K562 (cell line): ENCODE results near the gene ITPR2. TPM values are rescaled to one million over a fixed set of nuclear protein-coding genes. Genes with fewer than 3 reads are reported as not detected.

Source experiments
- CCNT2 ChIP-seq: IDR thresholded peaks from 2 replicates; pipeline ENCODE4 v1.6.1; 2011; ENCODE audit warnings: borderline replicate concordance, low read depth, mild to moderate bottlenecking, moderate library complexity, mixed read lengths, low read length; ENCODE audit not compliant: insufficient read length; ENCODE audit errors: extremely low read depth
- ETV1 ChIP-seq: fragments of 450-650 bp; conservative IDR thresholded peaks from 2 replicates; pipeline ENCODE4 v1.6.1; 2016; ENCODE audit warnings: missing genetic modification characterization, control low read depth, low read depth, missing compliant biosample characterization
- FOXA3 ChIP-seq, 2 experiments: fragments of 450-650 bp in 1 of 2; sonication (generic) in 1 of 2; formaldehyde crosslinking; IDR thresholded peaks in 1 of 2; conservative IDR thresholded peaks in 1 of 2; 2 replicates each; pipeline versions ENCODE4 v1.4.0 to v1.8.0; 2020 to 2022; ENCODE audit warnings: mild to moderate bottlenecking in 2 of 2, missing genetic modification reagents in 1 of 2
- HDAC1 ChIP-seq, 2 experiments: fragments of 450-650 bp; IDR thresholded peaks; 2 replicates each; pipeline ENCODE4 v1.6.1; 2016 to 2017; ENCODE audit warnings: inconsistent platforms in 1 of 2, mild to moderate bottlenecking in 1 of 2, moderate library complexity in 1 of 2
- HNRNPK ChIP-seq: fragments of 200-400 bp; formaldehyde crosslinking; IDR thresholded peaks from one replicate; pipeline ENCODE4 v1.6.1; 2018; ENCODE audit warnings: mild to moderate bottlenecking, low read depth, low read length; ENCODE audit not compliant: poor library complexity, severe bottlenecking
- KLF6 ChIP-seq: fragments of 250-450 bp; sonication (Bioruptor Pico); IDR thresholded peaks from 2 replicates; pipeline ENCODE4 v1.4.0; 2020; ENCODE audit warnings: mild to moderate bottlenecking, moderate library complexity, borderline replicate concordance
- NUFIP1 ChIP-seq: fragments of 450-650 bp; IDR thresholded peaks from 2 replicates; pipeline ENCODE4 v1.6.1; 2018; ENCODE audit not compliant: partially characterized antibody
- POU5F1 ChIP-seq: fragments of 150-350 bp; IDR thresholded peaks from 2 replicates; pipeline ENCODE4 v1.6.1; 2014; ENCODE audit warnings: borderline replicate concordance, low read length, low read depth, mild to moderate bottlenecking; ENCODE audit not compliant: partially characterized antibody
- RAD21 ChIP-seq, 2 experiments: fragments of 250-450 bp in 1 of 2; fragments of 450-650 bp in 1 of 2; sonication (Bioruptor Pico) in 1 of 2; formaldehyde crosslinking in 1 of 2; IDR thresholded peaks in 1 of 2; conservative IDR thresholded peaks in 1 of 2; 2 replicates each; pipeline versions ENCODE4 v1.4.0 to v1.8.0; 2020 to 2022; ENCODE audit warnings: mild to moderate bottlenecking in 2 of 2, moderate library complexity in 1 of 2
- RBFOX2 ChIP-seq: fragments of 200-400 bp; formaldehyde crosslinking; IDR thresholded peaks from 2 replicates; pipeline ENCODE4 v1.6.1; 2017; ENCODE audit warnings: low read depth, mild to moderate bottlenecking, low read length, moderate library complexity
- SFPQ ChIP-seq: fragments of 200-400 bp; formaldehyde crosslinking; IDR thresholded peaks from 2 replicates; pipeline ENCODE4 v1.6.1; 2017; ENCODE audit warnings: mild to moderate bottlenecking, low read depth, low read length, moderate library complexity
- SMARCA4 ChIP-seq: fragments of 450-650 bp; IDR thresholded peaks from 2 replicates; pipeline ENCODE4 v1.6.1; 2016
- SPI1 ChIP-seq: IDR thresholded peaks from 2 replicates; pipeline ENCODE4 v1.6.1; 2011; ENCODE audit warnings: low read depth, low read length, control low read depth, borderline replicate concordance
- TAF9B ChIP-seq: fragments of 450-650 bp; IDR thresholded peaks from 2 replicates; pipeline ENCODE4 v1.6.1; 2018; ENCODE audit warnings: mild to moderate bottlenecking; ENCODE audit not compliant: partially characterized antibody
- TCFL5 ChIP-seq: fragments of 250-450 bp; sonication (Bioruptor Pico); conservative IDR thresholded peaks from 2 replicates; pipeline ENCODE4 v1.6.1; 2021; ENCODE audit warnings: mild to moderate bottlenecking, moderate library complexity, matching md5 sums
- TEAD1 ChIP-seq, 2 experiments: fragments of 450-650 bp in 1 of 2; sonication (generic) in 1 of 2; formaldehyde crosslinking; IDR thresholded peaks; 2 replicates each; pipeline versions ENCODE4 v1.4.0 to v1.8.0; 2020 to 2022; ENCODE audit warnings: mild to moderate bottlenecking in 2 of 2, missing genetic modification reagents in 1 of 2
- XRCC5 ChIP-seq: fragments of 200-400 bp; formaldehyde crosslinking; IDR thresholded peaks from 2 replicates; pipeline ENCODE4 v1.6.1; 2017; ENCODE audit warnings: low read depth, mild to moderate bottlenecking, low read length
- ZC3H8 ChIP-seq: fragments of 450-650 bp; IDR thresholded peaks from 2 replicates; pipeline ENCODE4 v1.6.1; 2017
- ZNF174 ChIP-seq: fragments of 250-450 bp; sonication (Bioruptor Pico); IDR thresholded peaks from 2 replicates; pipeline ENCODE4 v1.4.0; 2020; ENCODE audit warnings: mild to moderate bottlenecking
- ZNF445 ChIP-seq: fragments of 250-450 bp; sonication (Bioruptor Pico); IDR thresholded peaks from 2 replicates; pipeline ENCODE4 v1.4.0; 2020; ENCODE audit warnings: low read depth, mild to moderate bottlenecking, moderate library complexity
- ZNF57 ChIP-seq: fragments of 450-650 bp; formaldehyde crosslinking; IDR thresholded peaks from 2 replicates; pipeline ENCODE4 v1.4.0; 2020; ENCODE audit warnings: mild to moderate bottlenecking, moderate library complexity
- ZNF780A ChIP-seq: fragments of 250-450 bp; sonication (Bioruptor Pico); IDR thresholded peaks from 2 replicates; pipeline ENCODE4 v1.5.0; 2021; ENCODE audit warnings: mild to moderate bottlenecking
- polyA plus RNA-seq, 8 experiments: library from polyadenylated mRNA; depleted of rRNA in 4 of 8; stranded (reverse) in 5 of 8; unstranded in 3 of 8; fragments of >200 nt; fragmentation: Nextera tagmentation in 2 of 8; fragmentation: Illumina TruSeq in 1 of 8; extraction: Ambion mirVana in 2 of 8; extraction: Trizol in 1 of 8; gene quantifications; 2 replicates each; pipeline versions ENCODE4 v1.2.1 to v1.2.3, GENCODE V29; 2011 to 2014; ENCODE audit warnings: inconsistent platforms in 1 of 8, missing spikeins in 1 of 8
- total RNA-seq, 7 experiments: library from RNA; depleted of rRNA in 6 of 7; stranded (reverse); fragments of >200 nt in 6 of 7; fragmentation: Illumina TruSeq in 2 of 7; extraction: Trizol in 2 of 7; gene quantifications; 2 replicates each; pipeline versions ENCODE4 v1.2.1 to v1.2.3, GENCODE V29; 2011 to 2021; ENCODE audit warnings: low replicate concordance in 1 of 7
- TF ChIP-seq, protein P1 (sequence below), 2 experiments: IDR thresholded peaks; 2 replicates each; pipeline ENCODE4 v1.6.1; 2011; ENCODE audit warnings: borderline replicate concordance in 1 of 2, control low read depth in 1 of 2, low read depth in 1 of 2, low read length in 1 of 2, mild to moderate bottlenecking in 1 of 2, mixed read lengths in 1 of 2, moderate library complexity in 1 of 2; ENCODE audit not compliant: insufficient read depth in 1 of 2, insufficient read length in 1 of 2, poor library complexity in 1 of 2, severe bottlenecking in 1 of 2; ENCODE audit errors: extremely low read depth in 1 of 2

The ITPR2 gene
- total and polyA plus RNA-seq, 9 of the 15 experiments (the other 6 are each of a cell fraction or from before 2014, with no cell fraction given): 0.21 to 3.3 (median 0.95) TPM

- TF ChIP-seq NUFIP1 (no peak), ZC3H8 (no peak), HNRNPK (no peak), SFPQ (no peak), ZNF174 (CRISPR knock-in tag) (no peak), XRCC5 (no peak), FOXA3 (CRISPR knock-in tag; conservative IDR thresholded peaks at IDR 0.05 in 1 of 2, IDR thresholded peaks at IDR 0.05 in 1 of 2) (no peak), TAF9B (peak; percentile 47), SPI1 (no peak), RAD21 (CRISPR knock-in tag; conservative IDR thresholded peaks at IDR 0.05 in 1 of 2, IDR thresholded peaks at IDR 0.05 in 1 of 2) (peak in 1 of 2 experiments; percentile 17; a peak in 3 of 4 replicates), RBFOX2 (no peak; the same call in 1 of the 2 replicates), CCNT2 (no peak), TCFL5 (CRISPR knock-in tag) (0 out of 2 replicates have a peak, but pooled peaks have one; percentile 17), ETV1 (tag) (0 out of 2 replicates have a peak, but pooled peaks have one; percentile 44), TEAD1 (CRISPR knock-in tag; IDR thresholded peaks at IDR 0.05) (no peak), ZNF445 (CRISPR knock-in tag) (no peak), HDAC1 (IDR thresholded peaks at IDR 0.05) (peak in 1 of 2 experiments; percentile 37; a peak in 1 of 4 replicates), ZNF780A (CRISPR knock-in tag) (no peak), ZNF57 (CRISPR knock-in tag) (no peak), SMARCA4 (peak; percentile 88), KLF6 (peak; percentile 63; the same call in 1 of the 2 replicates), POU5F1 (no peak)
- TF ChIP-seq, protein P1, sequence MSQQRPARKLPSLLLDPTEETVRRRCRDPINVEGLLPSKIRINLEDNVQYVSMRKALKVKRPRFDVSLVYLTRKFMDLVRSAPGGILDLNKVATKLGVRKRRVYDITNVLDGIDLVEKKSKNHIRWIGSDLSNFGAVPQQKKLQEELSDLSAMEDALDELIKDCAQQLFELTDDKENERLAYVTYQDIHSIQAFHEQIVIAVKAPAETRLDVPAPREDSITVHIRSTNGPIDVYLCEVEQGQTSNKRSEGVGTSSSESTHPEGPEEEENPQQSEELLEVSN (IDR thresholded peaks at IDR 0.05; ENCODE audit: borderline replicate concordance in 1 of 2, extremely low read depth in 1 of 2, insufficient read depth in 1 of 2, insufficient read length in 1 of 2, low read depth in 1 of 2, low read length in 1 of 2, poor library complexity in 1 of 2, severe bottlenecking in 1 of 2): peak; percentile 31 to 47
Observed at GRCh38 chr12:26691234-26691970, 141.6 kb downstream of the ITPR2 start (continued).
